AG09309 (cell line): ENCODE results near the gene OSBPL10.

Experiments used
- DNase-seq: peaks from one replicate; pipeline ENCODE4 v3.0.0-alpha.2; 2010; ENCODE audit warnings: low read depth
- H3K4me3 ChIP-seq: 2 replicates; pipeline ENCODE4 v1.5.1; 2011; ENCODE audit warnings: mild to moderate bottlenecking, low read depth, low read length, moderate library complexity; ENCODE audit not compliant: control insufficient read depth
- TF ChIP-seq, protein P1 (sequence below): IDR thresholded peaks from 2 replicates; pipeline ENCODE4 v1.5.1; 2011; ENCODE audit warnings: mild to moderate bottlenecking, low read depth, low read length, inconsistent platforms; ENCODE audit not compliant: insufficient read depth, control insufficient read depth; ENCODE audit errors: missing control alignments

The OSBPL10 gene

DNA sequence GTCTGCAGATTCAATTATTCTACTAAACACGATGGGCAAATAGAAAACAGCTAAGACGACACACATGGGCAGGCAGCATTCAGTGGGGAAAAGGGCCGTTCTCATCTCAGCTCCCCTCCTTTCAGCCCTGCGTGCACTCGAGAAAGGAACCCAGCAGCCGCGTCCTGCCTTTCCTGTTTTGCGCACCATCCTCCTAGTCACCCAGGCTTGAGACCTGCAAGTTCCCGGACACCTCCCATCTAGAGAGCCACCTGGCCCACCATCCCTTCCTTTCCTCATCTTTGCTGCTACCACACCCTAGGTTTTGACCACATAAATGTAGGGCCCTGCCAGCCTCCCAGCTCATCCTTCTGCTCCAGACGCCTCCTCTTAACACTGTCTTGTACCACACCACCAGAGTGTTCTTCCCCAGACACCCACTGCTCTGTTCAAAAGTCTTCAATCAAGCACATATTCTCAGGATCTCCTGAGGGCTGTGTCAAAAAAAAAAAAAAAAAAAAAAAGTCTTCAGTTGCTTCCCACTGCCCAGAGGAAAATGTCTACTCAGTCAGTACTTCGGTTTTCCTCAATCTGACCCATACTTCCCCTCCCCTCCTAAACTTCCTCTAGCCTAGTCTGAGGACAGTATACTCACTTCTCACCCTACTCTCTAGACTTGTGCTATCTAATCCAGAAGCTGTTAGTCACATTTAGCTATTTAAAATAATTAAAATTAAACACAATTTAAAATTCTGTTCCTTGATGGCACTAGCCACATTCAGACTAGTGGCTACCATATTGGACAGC, 266.4 kb downstream of the OSBPL10 start:
- no peak for DNase-seq
- no peak overlapping the region for H3K4me3 ChIP-seq
- TF ChIP-seq, protein P1, sequence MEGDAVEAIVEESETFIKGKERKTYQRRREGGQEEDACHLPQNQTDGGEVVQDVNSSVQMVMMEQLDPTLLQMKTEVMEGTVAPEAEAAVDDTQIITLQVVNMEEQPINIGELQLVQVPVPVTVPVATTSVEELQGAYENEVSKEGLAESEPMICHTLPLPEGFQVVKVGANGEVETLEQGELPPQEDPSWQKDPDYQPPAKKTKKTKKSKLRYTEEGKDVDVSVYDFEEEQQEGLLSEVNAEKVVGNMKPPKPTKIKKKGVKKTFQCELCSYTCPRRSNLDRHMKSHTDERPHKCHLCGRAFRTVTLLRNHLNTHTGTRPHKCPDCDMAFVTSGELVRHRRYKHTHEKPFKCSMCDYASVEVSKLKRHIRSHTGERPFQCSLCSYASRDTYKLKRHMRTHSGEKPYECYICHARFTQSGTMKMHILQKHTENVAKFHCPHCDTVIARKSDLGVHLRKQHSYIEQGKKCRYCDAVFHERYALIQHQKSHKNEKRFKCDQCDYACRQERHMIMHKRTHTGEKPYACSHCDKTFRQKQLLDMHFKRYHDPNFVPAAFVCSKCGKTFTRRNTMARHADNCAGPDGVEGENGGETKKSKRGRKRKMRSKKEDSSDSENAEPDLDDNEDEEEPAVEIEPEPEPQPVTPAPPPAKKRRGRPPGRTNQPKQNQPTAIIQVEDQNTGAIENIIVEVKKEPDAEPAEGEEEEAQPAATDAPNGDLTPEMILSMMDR, result no peak

DNA sequence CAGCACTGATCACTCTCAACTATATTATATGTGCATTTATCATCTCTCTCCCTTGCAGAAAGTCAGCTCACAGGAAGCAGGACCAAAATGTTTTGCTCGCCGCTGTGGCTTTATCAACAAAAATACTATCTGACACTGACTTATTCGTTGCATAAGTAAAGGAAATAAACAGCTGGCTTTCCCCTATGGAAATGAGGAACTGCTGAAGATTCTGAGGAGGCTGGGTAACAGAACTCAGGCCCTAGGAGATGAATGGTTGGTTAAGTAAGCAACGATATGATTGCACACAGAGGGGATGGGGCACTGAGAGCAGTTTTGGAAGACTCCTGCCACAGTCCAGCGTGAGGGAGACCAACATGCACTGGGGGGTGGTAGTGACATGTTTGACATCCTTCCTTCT, 267.2 kb downstream of the OSBPL10 start:
- DNase-seq, result no peak
- H3K4me3 ChIP-seq, result no peak overlapping the region
- TF ChIP-seq, protein P1, result no peak

DNA sequence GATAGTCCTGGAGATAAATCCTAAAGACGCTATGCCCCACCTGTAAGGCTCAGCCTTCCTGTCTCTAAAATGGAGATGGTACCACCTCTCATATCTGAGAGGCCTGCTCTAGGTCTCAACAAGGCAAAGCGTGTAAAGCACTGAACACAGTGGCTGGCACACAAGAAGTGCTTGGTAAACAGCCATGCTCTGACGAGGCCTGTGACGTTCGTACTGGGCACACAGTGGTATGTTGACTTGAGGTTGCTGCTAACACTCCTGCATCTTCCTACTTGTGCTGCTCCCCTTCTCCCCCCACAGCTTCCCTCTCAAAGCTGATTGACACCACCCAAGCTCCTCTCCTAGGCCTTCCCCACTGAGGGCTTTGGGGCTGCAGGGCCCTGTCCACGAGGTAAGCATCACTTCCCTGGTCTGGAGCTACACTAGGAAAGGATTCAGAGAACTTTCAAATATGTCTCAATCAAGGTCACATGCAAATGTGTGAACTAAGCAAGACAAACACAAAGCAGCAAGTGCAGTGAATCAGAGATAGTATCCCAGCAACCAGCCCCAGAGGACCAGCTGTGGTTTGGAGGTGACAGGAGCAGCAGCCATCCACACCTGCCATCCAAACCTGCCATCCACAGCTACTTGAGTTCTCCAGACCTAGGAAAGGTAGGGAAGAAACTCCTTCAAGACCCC, 270.8 kb downstream of the OSBPL10 start:
- TF ChIP-seq, protein P1, result no peak
- no peak for DNase-seq
- no peak overlapping the region for H3K4me3 ChIP-seq

DNA sequence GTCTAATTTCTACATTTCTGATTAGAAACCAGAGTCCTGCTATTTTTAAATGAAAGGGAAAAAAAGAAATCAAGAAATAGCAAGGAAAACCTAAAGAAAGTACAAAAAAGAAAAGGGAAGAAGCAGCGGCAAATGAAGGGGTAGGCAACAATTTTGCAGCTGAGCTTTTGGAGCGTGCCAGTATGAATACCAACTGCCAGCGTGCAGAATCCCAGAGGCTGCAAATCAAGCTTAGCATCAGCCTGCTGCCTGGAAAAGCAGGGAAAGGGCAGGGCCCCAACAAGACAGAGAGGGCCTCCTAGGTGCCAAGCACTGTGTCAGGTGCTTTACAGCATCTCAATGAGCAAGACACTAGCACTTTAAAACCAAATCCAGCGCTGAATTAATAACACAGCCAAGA, 271.5 kb downstream of the OSBPL10 start:
- no peak for DNase-seq
- H3K4me3 ChIP-seq, result no peak overlapping the region
- TF ChIP-seq, protein P1, result no peak

DNA sequence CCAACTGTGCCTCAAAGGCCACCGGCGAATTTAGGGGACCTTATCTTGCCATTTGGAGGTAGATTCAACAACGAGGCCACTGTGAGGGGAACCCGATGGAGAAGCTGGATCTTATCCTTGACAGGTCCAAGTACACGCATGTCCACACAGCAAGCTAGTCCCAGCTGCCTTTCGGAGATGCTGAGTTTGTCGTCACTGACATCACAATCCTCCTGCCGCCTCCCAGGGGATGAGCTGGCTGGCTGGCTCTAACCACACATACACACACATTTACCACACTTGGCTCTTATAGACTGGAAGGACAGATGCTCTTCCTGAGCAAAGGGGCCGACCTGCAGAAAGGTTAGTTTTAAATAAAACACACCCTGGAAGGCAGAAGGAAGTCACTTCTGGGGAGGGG, 272.1 kb downstream of the OSBPL10 start:
- no peak overlapping the region for H3K4me3 ChIP-seq
- TF ChIP-seq, protein P1, result no peak
- no peak for DNase-seq

DNA sequence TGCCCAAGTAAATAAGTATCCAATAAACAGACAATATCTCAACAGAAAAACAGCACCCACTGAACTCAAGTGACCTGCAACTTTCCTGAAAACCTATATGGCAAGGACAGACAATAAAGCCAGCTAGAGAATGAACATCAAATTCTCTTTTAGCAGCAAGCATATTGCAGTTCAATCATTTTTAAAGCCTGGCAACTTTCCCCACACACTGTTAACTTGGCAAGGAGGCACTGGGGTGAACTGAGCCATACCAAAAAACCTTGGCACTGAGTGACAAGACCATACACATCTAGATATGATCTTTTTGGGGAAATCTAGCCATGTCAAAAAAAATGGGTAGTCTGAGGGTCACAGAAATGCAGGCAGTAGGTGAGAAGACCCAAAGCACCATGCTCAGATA, 273.8 kb downstream of the OSBPL10 start:
- no peak for DNase-seq
- TF ChIP-seq, protein P1, result no peak
- H3K4me3 ChIP-seq, result no peak overlapping the region
